ENCODE measurements around the gene REC8.

The REC8 gene

DNA sequence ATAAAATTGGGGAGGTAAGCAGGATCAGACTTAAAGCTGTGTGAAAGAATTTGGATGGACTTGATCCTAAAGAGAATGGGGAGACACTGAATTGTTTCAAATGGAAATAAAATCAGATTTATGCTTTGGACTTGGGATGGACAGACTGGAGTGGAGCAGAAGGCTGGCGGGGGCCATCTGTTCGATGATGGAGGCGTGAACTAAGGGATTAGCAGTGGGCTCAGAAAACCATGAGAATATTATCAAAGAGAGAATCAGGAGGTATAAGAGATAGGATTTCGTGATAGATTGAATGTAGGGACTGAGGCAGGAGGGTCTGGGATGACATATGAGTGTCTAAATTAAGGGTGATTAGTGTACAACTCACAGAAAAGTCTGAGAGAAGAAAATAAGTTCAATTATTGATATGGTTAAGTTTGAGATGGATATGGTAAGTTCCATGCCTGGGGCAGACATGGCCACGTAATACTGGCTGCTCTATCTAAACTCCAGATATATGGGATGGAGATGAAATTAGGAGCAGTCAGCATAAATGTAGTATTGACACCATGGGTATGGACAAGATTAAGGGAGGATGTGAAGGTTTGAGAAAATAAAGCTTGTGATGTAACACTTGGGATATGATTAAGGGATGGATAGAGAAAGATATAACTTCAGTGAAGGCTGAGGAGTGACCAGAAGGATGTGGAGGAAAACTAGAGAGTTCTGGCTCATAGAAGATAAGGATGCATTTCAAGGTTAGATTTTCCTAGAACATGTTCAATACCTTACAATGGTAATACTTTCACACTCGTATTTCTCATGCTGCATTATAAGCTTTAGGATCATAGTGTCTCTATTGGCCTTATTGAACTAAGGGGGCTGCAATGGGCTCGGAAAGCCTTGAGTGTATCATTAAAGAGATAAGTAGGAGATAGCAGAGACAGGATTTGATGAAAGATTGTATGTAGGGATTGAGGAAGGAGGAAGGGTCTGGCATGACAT lies 32.6 kb downstream of the REC8 start:
- TF ChIP-seq GATA2 (IDR thresholded peaks at IDR 0.05; ENCODE audit: low read depth, low read length) (no peak), GATA3 (IDR thresholded peaks at IDR 0.05; ENCODE audit: low read depth, low read length) (no peak)

GRCh38 chr14:24206260-24207103 lies 34.6 kb downstream of the REC8 start:
- TF ChIP-seq GATA2 (IDR thresholded peaks at IDR 0.05; ENCODE audit: low read depth, low read length) = no peak
- TF ChIP-seq GATA3 (IDR thresholded peaks at IDR 0.05; ENCODE audit: low read depth, low read length) = no peak

- TF ChIP-seq GATA3 (IDR thresholded peaks at IDR 0.05; ENCODE audit: low read depth, low read length) (no peak), GATA2 (IDR thresholded peaks at IDR 0.05; ENCODE audit: low read depth, low read length) (no peak)
Measured at GRCh38 chr14:24207104-24207551, 35.2 kb downstream of the REC8 start.

DNA sequence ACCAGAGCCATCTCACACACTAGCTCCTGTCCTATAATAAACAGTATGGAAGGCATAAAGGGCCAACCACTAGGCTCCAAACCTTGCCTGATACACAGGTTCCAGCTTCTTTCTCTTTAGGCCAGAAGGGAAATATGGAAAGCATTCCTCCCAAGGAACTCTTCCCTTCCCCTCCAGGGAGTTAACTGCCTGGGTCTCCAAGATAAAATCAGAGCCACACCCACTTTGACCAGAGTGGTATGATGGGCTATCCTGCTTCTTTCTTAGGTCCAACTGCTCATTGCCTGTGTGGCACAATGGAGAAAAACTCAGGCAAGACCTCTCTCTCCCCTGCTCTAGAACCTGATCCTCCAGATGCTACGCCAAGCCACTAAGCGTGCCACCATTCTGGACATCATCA lies 35.7 kb downstream of the REC8 start:
- no peak for TF ChIP-seq GATA2 (IDR thresholded peaks at IDR 0.05; ENCODE audit: low read depth, low read length)
- TF ChIP-seq GATA3 (IDR thresholded peaks at IDR 0.05; ENCODE audit: low read depth, low read length) = no peak

GRCh38 chr14:24211311-24211710 lies 39.4 kb downstream of the REC8 start:
- no peak for TF ChIP-seq GATA2 (IDR thresholded peaks at IDR 0.05; ENCODE audit: low read depth, low read length)
- TF ChIP-seq GATA3 (IDR thresholded peaks at IDR 0.05; ENCODE audit: low read depth, low read length) = no peak

DNA sequence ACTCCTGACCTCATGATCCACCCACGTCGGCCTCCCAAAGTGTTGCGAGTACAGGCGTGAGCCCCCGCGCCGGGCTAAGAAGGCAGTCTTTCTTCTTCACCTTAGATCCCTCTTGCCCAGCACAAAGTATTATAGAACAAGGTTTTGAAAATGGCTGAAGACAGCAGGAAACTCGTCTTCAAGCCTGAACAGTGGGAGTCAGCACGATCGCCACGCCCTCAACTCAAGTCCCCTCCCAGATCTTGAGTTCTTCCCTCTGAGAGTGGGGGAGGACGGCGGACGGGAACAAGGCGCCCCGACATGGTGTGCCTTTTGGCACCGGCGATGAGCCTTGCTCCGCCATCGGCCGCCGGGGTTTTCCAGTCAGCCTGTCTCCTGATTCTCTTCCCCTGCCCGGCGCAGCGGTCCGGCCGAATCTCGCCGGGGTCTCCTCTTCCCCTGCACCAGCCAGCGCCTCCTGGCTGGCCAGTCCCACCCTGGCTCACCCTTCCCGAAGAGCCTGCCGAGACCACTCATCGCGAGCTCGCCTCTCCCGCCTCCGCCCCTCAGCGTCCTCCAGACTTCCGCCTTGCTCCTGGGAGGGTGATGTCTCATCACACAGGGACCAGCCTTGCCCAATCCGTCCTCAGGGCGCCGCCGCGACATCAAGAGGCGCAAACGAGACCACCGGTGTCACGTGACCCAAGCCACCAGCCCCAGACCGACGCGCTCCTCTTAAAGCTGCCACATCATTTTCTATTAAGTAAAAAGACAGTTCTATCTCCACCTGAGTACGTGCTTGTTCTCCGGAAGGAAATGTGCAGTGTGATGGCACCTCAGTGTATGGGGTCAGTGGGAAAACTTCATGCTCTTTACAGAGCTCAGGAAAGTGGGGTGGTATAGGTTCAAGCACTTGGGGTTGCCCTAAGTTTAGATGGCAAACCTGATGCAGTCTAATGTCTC lies 41.3 kb downstream of the REC8 start, which contains the start of gene CHMP4A:
Gene CHMP4A, minus strand, starts transcription at position 565 of the 942 bp plus-strand sequence. Its CDS starts 49 bp downstream, at position 516.
- no peak for TF ChIP-seq GATA2 (IDR thresholded peaks at IDR 0.05; ENCODE audit: low read depth, low read length)
- TF ChIP-seq GATA3 (IDR thresholded peaks at IDR 0.05; ENCODE audit: low read depth, low read length) = no peak

- no peak for TF ChIP-seq GATA2 (IDR thresholded peaks at IDR 0.05; ENCODE audit: low read depth, low read length)
- TF ChIP-seq GATA3 (IDR thresholded peaks at IDR 0.05; ENCODE audit: low read depth, low read length) = no peak
Measured at GRCh38 chr14:24213866-24214662, 42.2 kb downstream of the REC8 start.

DNA sequence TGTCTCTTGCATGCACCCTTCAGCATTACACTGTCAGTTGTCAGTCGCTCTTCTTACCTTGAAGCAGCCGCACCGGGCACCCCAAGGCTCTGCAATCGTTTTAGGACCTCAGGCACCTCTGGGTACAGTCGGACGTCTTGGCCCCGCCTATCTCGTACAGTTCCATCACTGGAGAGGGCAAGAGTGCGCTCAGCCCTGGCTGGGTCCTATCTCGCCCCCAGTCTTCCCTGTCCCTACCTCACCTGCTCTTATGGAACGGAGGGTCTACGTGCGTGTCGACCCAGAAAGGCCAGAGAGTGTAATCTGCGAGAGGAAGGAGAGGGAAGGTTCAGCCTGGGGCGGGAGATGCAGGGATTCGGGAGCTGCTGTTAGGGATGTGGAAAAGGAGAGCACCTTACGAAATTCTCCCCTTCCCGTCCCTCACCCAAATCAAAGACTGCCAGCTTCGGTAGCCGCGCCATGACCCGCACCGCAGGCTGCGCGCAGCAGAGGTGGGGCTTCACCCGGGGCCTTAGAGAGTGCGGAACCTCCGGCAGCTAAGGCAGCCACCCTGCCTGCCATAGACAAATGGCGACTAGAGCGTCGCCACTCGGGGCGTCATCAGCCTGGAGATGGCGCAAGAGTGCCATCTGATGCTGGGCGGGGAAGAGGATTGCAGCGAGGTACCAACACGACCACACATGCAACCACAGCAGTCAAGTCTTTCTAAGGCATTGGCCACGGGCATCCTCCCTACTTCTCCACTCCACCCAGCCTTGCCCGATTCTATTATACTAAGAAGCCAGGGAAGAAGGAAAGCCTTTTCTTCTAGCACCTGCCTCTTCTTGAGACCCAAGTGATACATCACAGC lies 43.8 kb downstream of the REC8 start, which contains the start of gene MDP1:
Gene MDP1, minus strand, starts transcription at position 572 of the 850 bp plus-strand sequence. Its CDS starts 111 bp downstream, at position 461.
- TF ChIP-seq GATA3 (IDR thresholded peaks at IDR 0.05; ENCODE audit: low read depth, low read length) = no peak

GRCh38 chr14:24216345-24216699 lies 44.4 kb downstream of the REC8 start:
- no peak for TF ChIP-seq GATA2 (IDR thresholded peaks at IDR 0.05; ENCODE audit: low read depth, low read length)

- TF ChIP-seq GATA3 (IDR thresholded peaks at IDR 0.05; ENCODE audit: low read depth, low read length) = no peak
- no peak for TF ChIP-seq GATA2 (IDR thresholded peaks at IDR 0.05; ENCODE audit: low read depth, low read length)
Measured at GRCh38 chr14:24219080-24219479, 47.2 kb downstream of the REC8 start.

DNA sequence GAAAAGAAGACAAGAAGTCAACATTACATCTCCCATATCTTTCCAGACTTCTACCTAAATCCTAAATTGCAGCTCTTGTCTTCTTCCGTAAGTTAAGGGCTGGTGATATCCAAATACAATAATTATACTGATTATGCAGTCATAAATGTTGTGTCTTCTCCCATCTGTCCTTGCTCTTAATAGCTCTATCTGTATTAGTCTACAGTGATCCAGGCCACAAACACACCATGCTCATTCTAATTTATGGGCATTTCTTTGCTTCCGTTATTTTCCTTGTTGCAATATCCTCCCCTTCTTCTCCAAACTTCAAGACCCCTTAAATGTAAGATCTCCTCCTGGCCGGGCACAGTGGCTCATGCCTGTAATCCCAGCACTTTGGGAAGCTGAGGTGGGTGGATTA lies 47.6 kb downstream of the REC8 start:
- TF ChIP-seq GATA2 (IDR thresholded peaks at IDR 0.05; ENCODE audit: low read depth, low read length) = no peak
- TF ChIP-seq GATA3 (IDR thresholded peaks at IDR 0.05; ENCODE audit: low read depth, low read length) = no peak

DNA sequence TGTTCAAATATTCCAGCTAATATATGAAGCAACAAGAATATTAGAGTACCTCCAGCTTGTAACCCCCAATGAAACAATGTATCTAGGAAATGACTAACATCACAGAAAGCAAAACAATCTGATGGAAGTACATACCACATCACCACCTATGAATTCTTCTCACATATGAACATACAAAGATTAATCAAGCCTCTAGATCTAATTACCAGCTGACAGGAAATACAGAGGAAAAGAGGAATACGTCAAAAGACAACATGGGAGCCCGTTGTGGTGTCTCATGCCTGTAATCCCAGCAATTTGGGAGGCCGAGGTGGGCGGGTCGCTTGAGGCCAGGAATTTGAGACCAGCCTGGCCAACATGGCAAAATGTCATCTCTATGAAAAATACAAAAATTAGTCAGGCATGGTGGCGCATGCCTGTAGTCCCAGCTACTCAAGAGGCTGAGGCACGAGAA lies 52.8 kb downstream of the REC8 start:
- TF ChIP-seq GATA2 (IDR thresholded peaks at IDR 0.05; ENCODE audit: low read depth, low read length) (no peak), GATA3 (IDR thresholded peaks at IDR 0.05; ENCODE audit: low read depth, low read length) (no peak)

Measured in SH-SY5Y (cell line).